Natural killer cell (primary cell): Measurements from ENCODE around the gene PHOX2B. TPM values are rescaled to one million over a fixed set of nuclear protein-coding genes. Genes with fewer than 3 reads are reported as not detected.

ENCODE experiments used
- ATAC-seq, 3 donors: fragments of 150-1000 bp in 2 of 3; fragments of 200-7000 bp in 1 of 3; cut with Tn5 transposase; 1 replicate in 1 of 3; 2 replicates in 2 of 3; pipeline ENCODE4 v1.10.0; 2021; ENCODE audit warnings: mild to moderate bottlenecking in 2 of 3, moderate library complexity in 2 of 3
- DNase-seq, 2 donors: peaks; one replicate each; pipeline versions ENCODE4 v3.0.0 to v3.0.0-alpha.2; 2013 to 2021; ENCODE audit warnings: mixed read lengths in 1 of 2
- H3K27ac ChIP-seq: one replicate; pipeline ENCODE4 v1.5.1; 2013; ENCODE audit warnings: mild to moderate bottlenecking, low read length
- H3K27me3 ChIP-seq: one replicate; pipeline ENCODE4 v1.6.1; 2013; ENCODE audit warnings: low read length; ENCODE audit not compliant: control insufficient read depth, insufficient read depth
- H3K36me3 ChIP-seq: one replicate; pipeline ENCODE4 v1.6.1; 2013; ENCODE audit warnings: low read length; ENCODE audit not compliant: control insufficient read depth, insufficient read depth
- H3K4me1 ChIP-seq: one replicate; pipeline ENCODE4 v1.6.1; 2013; ENCODE audit warnings: low read length; ENCODE audit not compliant: control insufficient read depth, insufficient read depth
- H3K4me3 ChIP-seq: one replicate; pipeline ENCODE4 v1.5.1; 2013; ENCODE audit warnings: low read length
- H3K9me3 ChIP-seq: one replicate; pipeline ENCODE4 v1.6.1; 2013; ENCODE audit warnings: low read length; ENCODE audit not compliant: control insufficient read depth, insufficient read depth
- H3K27ac Mint-ChIP-seq, 2 donors: one replicate each; pipeline ENCODE4 v1.8.0; 2022; ENCODE audit warnings: mild to moderate bottlenecking in 2 of 2, mixed read lengths in 2 of 2, moderate library complexity in 1 of 2
- H3K27me3 Mint-ChIP-seq, 2 donors: one replicate each; pipeline ENCODE4 v1.8.0; 2022; ENCODE audit warnings: low read depth in 2 of 2, mixed read lengths in 2 of 2
- H3K36me3 Mint-ChIP-seq: one replicate; pipeline ENCODE4 v1.8.0; 2022; ENCODE audit warnings: mixed read lengths
- H3K4me1 Mint-ChIP-seq, 2 donors: one replicate each; pipeline ENCODE4 v1.8.0; 2022; ENCODE audit warnings: mixed read lengths in 2 of 2
- H3K4me3 Mint-ChIP-seq: one replicate; pipeline ENCODE4 v1.8.0; 2022; ENCODE audit warnings: mild to moderate bottlenecking, moderate library complexity, mixed read lengths
- H3K9me3 Mint-ChIP-seq, 2 donors: one replicate each; pipeline ENCODE4 v1.8.0; 2022; ENCODE audit warnings: mixed read lengths in 2 of 2
- CTCF ChIP-seq: fragments of 200-600 bp; IDR thresholded peaks from one replicate; pipeline ENCODE4 v1.8.0; 2022; ENCODE audit warnings: antibody characterized with exemption
- WGBS: methylation state at CpG from one replicate; pipeline ENCODE4 v1.1.7; 2013; ENCODE audit warnings: missing lambda C conversion rate; ENCODE audit not compliant: insufficient coverage; 5-methylcytosine and 5-hydroxymethylcytosine counted together
- intact Hi-C: fragments of 100-400 bp; cut with micrococcal nuclease; formaldehyde crosslinking; loops from one replicate; pipeline ENCODE4 v1.14.2; 2022
- total RNA-seq, 4 donors: library from RNA; stranded (reverse); fragments of 120-200 nt in 1 of 4; gene quantifications; one replicate each; pipeline versions ENCODE4 v1.2.3 to v1.2.4, GENCODE V29; 2013 to 2022

Gene PHOX2B
- total RNA-seq, 3 donors from 2014 or later (not counting 1 experiment from before 2014, with no cell fraction given) = not detected

- intact Hi-C loops = no loop called here
- Histone ChIP-seq H3K4me1 (no peaks in the 10 kb centered on the region), H3K36me3 (no peaks in the 10 kb centered on the region), H3K9me3 (no peaks in the 10 kb centered on the region), H3K27me3 (no peaks in the 10 kb centered on the region), H3K4me3 (no peak overlapping the region), H3K27ac (no peak overlapping the region)
- WGBS = 49% methylated on average over 2 of the region's 2 CpGs
- no peak overlapping the region for H3K4me3 Mint-ChIP-seq
- ATAC-seq = no peak
- peaks cover 7 to 8% of the 10 kb centered on the region in 2 donors for H3K27me3 Mint-ChIP-seq
- no peak for TF ChIP-seq CTCF
- H3K9me3 Mint-ChIP-seq = no peaks in the 10 kb centered on the region
- no peaks in the 10 kb centered on the region for H3K36me3 Mint-ChIP-seq
- H3K4me1 Mint-ChIP-seq = no peaks in the 10 kb centered on the region
- no peak for DNase-seq
- no peak overlapping the region for H3K27ac Mint-ChIP-seq
These were observed 47.4 kb upstream of the PHOX2B start for GRCh38 chr4:41795796-41796385.

DNA sequence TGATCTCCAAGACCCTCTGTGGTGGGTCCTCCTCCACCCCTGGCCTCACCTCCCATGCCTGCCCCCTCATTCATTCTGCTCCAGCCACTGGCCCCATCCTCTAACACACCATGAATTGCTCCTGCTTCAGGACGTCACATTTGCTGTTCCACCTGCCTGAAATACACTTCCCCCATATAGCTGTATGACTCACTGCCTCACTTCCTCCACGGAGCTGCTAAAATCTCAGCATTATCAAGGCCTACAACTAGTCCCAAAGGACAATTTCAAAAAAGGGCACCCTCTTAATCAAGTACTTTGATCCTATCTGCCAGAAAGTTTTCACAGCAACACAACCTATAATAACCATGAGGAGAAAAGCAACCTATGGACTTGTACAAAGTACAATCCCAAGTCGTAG, 43.6 kb upstream of the PHOX2B start:
- Mint-ChIP-seq H3K27me3 (peaks cover 7 to 8% of the 10 kb centered on the region in 2 donors), H3K27ac (no peak overlapping the region), H3K36me3 (no peaks in the 10 kb centered on the region), H3K4me1 (no peaks in the 10 kb centered on the region), H3K9me3 (peaks cover 0 to 3% of the 10 kb centered on the region in 2 donors), H3K4me3 (no peak overlapping the region)
- intact Hi-C loops = no loop called here
- Histone ChIP-seq H3K9me3 (no peaks in the 10 kb centered on the region), H3K27me3 (no peaks in the 10 kb centered on the region), H3K4me3 (no peak overlapping the region), H3K36me3 (no peaks in the 10 kb centered on the region), H3K27ac (no peak overlapping the region), H3K4me1 (no peaks in the 10 kb centered on the region)
- DNase-seq (no peak), ATAC-seq (no peak)
- TF ChIP-seq CTCF = no peak
- 46% methylated on average over 3 of the region's 3 CpGs for WGBS

GRCh38 chr4:41791557-41791956, 43.0 kb upstream of the PHOX2B start:
- Histone ChIP-seq H3K9me3 (no peaks in the 10 kb centered on the region), H3K36me3 (no peaks in the 10 kb centered on the region), H3K4me3 (no peak overlapping the region), H3K27ac (no peak overlapping the region), H3K27me3 (no peaks in the 10 kb centered on the region), H3K4me1 (no peaks in the 10 kb centered on the region)
- peaks cover 7 to 8% of the 10 kb centered on the region in 2 donors for H3K27me3 Mint-ChIP-seq
- no peaks in the 10 kb centered on the region for H3K4me1 Mint-ChIP-seq
- no peaks in the 10 kb centered on the region for H3K36me3 Mint-ChIP-seq
- H3K4me3 Mint-ChIP-seq = no peak overlapping the region
- no peak for ATAC-seq
- DNase-seq = no peak
- WGBS = 70% methylated on average over 2 of the region's 2 CpGs
- peaks cover 0 to 3% of the 10 kb centered on the region in 2 donors for H3K9me3 Mint-ChIP-seq
- TF ChIP-seq CTCF = no peak
- intact Hi-C loops = no loop called here
- H3K27ac Mint-ChIP-seq = no peak overlapping the region

- no peak overlapping the region for H3K27ac Mint-ChIP-seq
- TF ChIP-seq CTCF = no peak
- 84% methylated on average over 5 of the region's 8 CpGs for WGBS
- no peaks in the 10 kb centered on the region for H3K27me3 ChIP-seq
- no peak overlapping the region for H3K4me3 Mint-ChIP-seq
- H3K9me3 ChIP-seq = no peaks in the 10 kb centered on the region
- peaks cover 8 to 16% of the 10 kb centered on the region in 2 donors for H3K27me3 Mint-ChIP-seq
- H3K27ac ChIP-seq = no peak overlapping the region
- H3K36me3 ChIP-seq = no peaks in the 10 kb centered on the region
- H3K4me1 Mint-ChIP-seq = no peaks in the 10 kb centered on the region
- DNase-seq (no peak), ATAC-seq (no peak)
- no peaks in the 10 kb centered on the region for H3K4me1 ChIP-seq
- no peaks in the 10 kb centered on the region for H3K36me3 Mint-ChIP-seq
- intact Hi-C loops = no loop called here
- H3K4me3 ChIP-seq = no peak overlapping the region
- peaks cover 0 to 3% of the 10 kb centered on the region in 2 donors for H3K9me3 Mint-ChIP-seq
These were observed 39.4 kb upstream of the PHOX2B start for GRCh38 chr4:41787931-41788330.
